Measurements from ENCODE around the gene IMMP2L. TPM values are rescaled to one million over a fixed set of nuclear protein-coding genes. Genes with fewer than 3 reads are reported as not detected.

IMMP2L gene
- total and polyA plus RNA-seq, 2 of the 8 experiments (the other 6 are each of a cell fraction or from before 2014, with no cell fraction given) = 2.3 to 10.1 TPM

DNA sequence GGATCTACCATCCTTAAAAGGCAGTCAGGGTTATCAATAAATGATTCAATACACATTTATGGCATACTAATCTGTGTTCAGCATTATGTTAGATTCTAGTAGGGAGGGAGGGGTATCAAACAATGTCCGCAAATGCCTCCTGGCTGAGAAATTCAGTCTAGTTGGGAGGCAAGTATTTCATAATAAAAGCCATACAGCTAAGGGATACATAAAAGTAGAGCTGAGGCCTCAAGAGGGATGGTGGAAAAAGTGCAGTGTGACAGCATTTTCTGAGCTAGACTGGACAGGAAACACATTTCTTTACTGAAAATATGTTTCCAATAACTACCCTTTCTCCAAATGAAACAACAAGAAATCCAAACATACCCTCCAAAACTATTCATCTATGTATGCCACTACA is 624.1 kb downstream of the IMMP2L start:
- Histone ChIP-seq H3K4me2 (ENCODE audit: insufficient read depth in 1 of 2, low read depth in 2 of 2, low read length in 2 of 2) (no peak overlapping the region), H3K4me1 (replicated peaks in 1 of 4; ENCODE audit: control insufficient read depth in 3 of 4, insufficient read depth in 4 of 4, low read length in 3 of 4) (no peaks in the 10 kb centered on the region), H4K91ac (replicated peaks; ENCODE audit: insufficient read length, low read length) (no peak overlapping the region), H4K20me1 (replicated peaks in 1 of 2; ENCODE audit: control insufficient read depth in 1 of 2, insufficient read depth in 2 of 2, low read length in 2 of 2) (no peaks in the 10 kb centered on the region), H3K9me3 (ENCODE audit: insufficient read depth in 2 of 2, low read depth in 1 of 2, low read length in 1 of 2) (no peaks in the 10 kb centered on the region; a peak in 1 of 4 replicates), H3K18ac (ENCODE audit: extremely low read depth, low read length) (no peak overlapping the region), H2BK20ac (ENCODE audit: low read length) (no peak overlapping the region), H4K5ac (ENCODE audit: insufficient read length, low read depth, low read length) (no peak overlapping the region), H3K27ac (ENCODE audit: low read depth, low read length) (no peak overlapping the region), H2BK12ac (ENCODE audit: low read depth, low read length) (no peak overlapping the region), H3K79me2 (ENCODE audit: control insufficient read depth in 1 of 2, insufficient read depth in 2 of 2, low read length in 2 of 2) (no peaks in the 10 kb centered on the region), H2BK5ac (ENCODE audit: low read depth, low read length) (no peak overlapping the region), H3K4me3 (ENCODE audit: extremely low read depth in 1 of 4, insufficient read depth in 2 of 4, low read depth in 3 of 4, low read length in 4 of 4) (no peak overlapping the region), H3K23ac (ENCODE audit: insufficient read length) (no peak overlapping the region), H2BK15ac (ENCODE audit: low read length) (no peak overlapping the region), H3K14ac (ENCODE audit: insufficient read length) (no peak overlapping the region), H3K23me2 (ENCODE audit: low read depth, low read length) (no peaks in the 10 kb centered on the region), H3K4ac (replicated peaks; ENCODE audit: insufficient read length, low read depth, low read length) (no peak overlapping the region), H2BK120ac (replicated peaks; ENCODE audit: low read depth, low read length) (no peak overlapping the region), H4K8ac (ENCODE audit: extremely low read depth, insufficient read depth, low read length) (no peak overlapping the region), H3K56ac (replicated peaks; ENCODE audit: insufficient read length, low read depth, low read length) (no peak overlapping the region), H3K27me3 (replicated peaks in 1 of 4; ENCODE audit: control insufficient read depth in 3 of 4, extremely low read depth in 1 of 4, insufficient read depth in 3 of 4, low read length in 3 of 4) (no peaks in the 10 kb centered on the region), H3K9ac (replicated peaks in 1 of 4; ENCODE audit: extremely low read depth in 1 of 4, low read depth in 3 of 4, low read length in 3 of 4) (no peak overlapping the region), H3K79me1 (ENCODE audit: low read depth, low read length) (no peaks in the 10 kb centered on the region), H2AFZ (ENCODE audit: low read length) (no peak overlapping the region), H3K36me3 (ENCODE audit: control insufficient read depth in 2 of 4, insufficient read depth in 4 of 4, low read length in 3 of 4) (no peaks in the 10 kb centered on the region), H2AK5ac (ENCODE audit: low read depth, low read length) (no peak overlapping the region)
- ChIA-PET CTCF (ENCODE audit: partially characterized antibody) (interaction anchor here (1.4 kb wide), 1 partner anchor 10 kb away, joined by 5 read pairs; no protein-coding TSS in a partner anchor), POLR2A (ENCODE audit: partially characterized antibody) (no interaction called here)
- 86% methylated on average over 1 of the region's 1 CpG; no CpG with 5 or more reads in 1 of the 2 experiments for WGBS, 2 experiments (ENCODE audit: extremely low coverage in 1 of 2, insufficient coverage in 1 of 2, insufficient read length in 1 of 2, insufficient replicate concordance in 2 of 2, low coverage in 1 of 2, low lambda C conversion rate in 2 of 2, missing lambda C conversion rate in 1 of 2)
- DNase-seq (ENCODE audit: low read depth in 1 of 2, low spot score in 2 of 2) (no peak), FAIRE-seq (no peak)
- no peak for TF ChIP-seq SAP30 (IDR thresholded peaks at IDR 0.05; ENCODE audit: insufficient read depth, insufficient replicate concordance, low read length)
- no peak for TF ChIP-seq RBBP5 (IDR thresholded peaks at IDR 0.05; ENCODE audit: borderline replicate concordance, low read depth, low read length)
- TF ChIP-seq, protein P1, sequence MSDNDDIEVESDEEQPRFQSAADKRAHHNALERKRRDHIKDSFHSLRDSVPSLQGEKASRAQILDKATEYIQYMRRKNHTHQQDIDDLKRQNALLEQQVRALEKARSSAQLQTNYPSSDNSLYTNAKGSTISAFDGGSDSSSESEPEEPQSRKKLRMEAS (IDR thresholded peaks at IDR 0.05) = no peak
- TF ChIP-seq NRF1 (IDR thresholded peaks at IDR 0.05; ENCODE audit: low read depth, low read length) = no peak
- TF ChIP-seq BCL11A (IDR thresholded peaks at IDR 0.05; ENCODE audit: low read depth in 2 of 2, low read length in 2 of 2) = no peak
- no peak for TF ChIP-seq HDAC2 (IDR thresholded peaks at IDR 0.05; ENCODE audit: borderline replicate concordance in 1 of 2, low read depth in 2 of 2, low read length in 2 of 2)
- TF ChIP-seq SIX5 (IDR thresholded peaks at IDR 0.05; ENCODE audit: low read depth, low read length) = no peak
- no peak for TF ChIP-seq RAD21 (IDR thresholded peaks at IDR 0.05 in 1 of 2, conservative IDR thresholded peaks at IDR 0.05 in 1 of 2; ENCODE audit: low read depth in 2 of 2, low read length in 2 of 2)
- no peak for TF ChIP-seq EZH2 (IDR thresholded peaks at IDR 0.05; ENCODE audit: low read depth, low read length, severe bottlenecking)
- no peak for TF ChIP-seq ASH2L (IDR thresholded peaks at IDR 0.05; ENCODE audit: low read length)
- no peak for TF ChIP-seq TEAD4 (IDR thresholded peaks at IDR 0.05; ENCODE audit: low read depth, low read length)
- TF ChIP-seq BRCA1 (IDR thresholded peaks at IDR 0.05; ENCODE audit: low read depth, low read length) = no peak

Data from H1 (cell line).